Measurements from ENCODE around the gene EID2B.

The EID2B gene, protein sequence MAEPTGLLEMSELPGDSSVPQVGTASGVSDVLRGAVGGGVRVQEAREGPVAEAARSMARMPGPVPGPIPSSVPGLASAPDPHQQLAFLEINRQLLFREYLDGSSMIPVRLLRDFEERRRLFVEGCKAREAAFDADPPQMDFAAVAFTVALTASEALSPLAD

DNA sequence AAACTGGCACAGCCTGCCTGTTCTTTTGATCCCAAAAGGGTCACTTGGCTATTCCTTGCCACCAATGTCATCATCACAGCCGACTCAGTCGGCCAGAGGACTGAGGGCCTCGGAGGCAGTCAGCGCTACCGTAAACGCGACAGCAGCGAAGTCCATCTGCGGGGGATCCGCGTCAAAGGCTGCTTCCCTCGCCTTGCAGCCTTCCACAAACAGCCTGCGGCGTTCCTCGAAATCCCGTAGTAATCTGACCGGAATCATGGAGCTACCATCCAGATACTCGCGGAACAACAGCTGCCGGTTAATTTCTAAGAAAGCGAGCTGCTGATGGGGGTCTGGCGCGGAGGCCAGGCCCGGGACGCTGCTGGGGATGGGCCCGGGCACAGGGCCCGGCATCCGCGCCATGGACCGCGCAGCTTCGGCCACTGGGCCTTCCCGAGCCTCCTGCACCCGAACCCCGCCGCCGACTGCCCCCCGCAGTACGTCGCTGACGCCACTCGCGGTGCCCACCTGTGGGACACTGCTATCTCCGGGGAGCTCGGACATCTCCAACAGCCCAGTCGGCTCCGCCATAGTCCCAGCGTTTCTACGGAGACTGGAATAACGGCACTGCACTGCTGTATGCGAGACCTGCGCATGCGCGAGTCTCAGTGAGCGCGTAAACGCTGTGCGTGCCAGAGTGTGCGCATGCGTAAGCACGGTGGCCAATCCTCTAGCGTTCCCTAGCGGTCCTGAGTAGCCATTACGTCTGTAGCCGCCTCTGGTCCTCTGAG lies at the start of gene EID2B:
TSS of gene EID2B (minus strand) at position 620 of the 770 bp plus-strand sequence. CDS start at position 570, 50 bp downstream.
- Histone ChIP-seq H3K4me3 (ENCODE audit: low read length, poor library complexity, severe bottlenecking) (peak within 1 kb of the TSS; percentile 88), H4K20me1 (ENCODE audit: insufficient read depth, low read length, poor library complexity, severe bottlenecking) (no peaks in the 10 kb centered on the region), H3K27me3 (ENCODE audit: insufficient read depth, low read length, poor library complexity, severe bottlenecking) (no peaks in the 10 kb centered on the region), H3K9me3 (ENCODE audit: insufficient read depth, low read depth, low read length) (no peaks in the 10 kb centered on the region), H3F3A (ENCODE audit: low read depth) (no peaks in the 10 kb centered on the region), H3K4me2 (ENCODE audit: low read depth, low read length, poor library complexity, severe bottlenecking) (peak within 1 kb of the TSS; percentile 69), H3K9me2 (replicated peaks; ENCODE audit: low read depth, low read length) (no peaks in the 10 kb centered on the region), H3K9ac (ENCODE audit: low read depth, low read length, poor library complexity, severe bottlenecking) (peak within 1 kb of the TSS; percentile 86), H2AFZ (ENCODE audit: low read length) (peak within 1 kb of the TSS; percentile 94), H3K36me3 (ENCODE audit: insufficient read depth, low read length) (no peaks in the 10 kb centered on the region), H3K79me2 (ENCODE audit: insufficient read depth, low read length) (peaks cover 27% of the 10 kb centered on the region), H3K4me1 (ENCODE audit: insufficient read depth, low read length, poor library complexity, severe bottlenecking) (peaks cover 8% of the 10 kb centered on the region)
- TF ChIP-seq, protein P1, sequence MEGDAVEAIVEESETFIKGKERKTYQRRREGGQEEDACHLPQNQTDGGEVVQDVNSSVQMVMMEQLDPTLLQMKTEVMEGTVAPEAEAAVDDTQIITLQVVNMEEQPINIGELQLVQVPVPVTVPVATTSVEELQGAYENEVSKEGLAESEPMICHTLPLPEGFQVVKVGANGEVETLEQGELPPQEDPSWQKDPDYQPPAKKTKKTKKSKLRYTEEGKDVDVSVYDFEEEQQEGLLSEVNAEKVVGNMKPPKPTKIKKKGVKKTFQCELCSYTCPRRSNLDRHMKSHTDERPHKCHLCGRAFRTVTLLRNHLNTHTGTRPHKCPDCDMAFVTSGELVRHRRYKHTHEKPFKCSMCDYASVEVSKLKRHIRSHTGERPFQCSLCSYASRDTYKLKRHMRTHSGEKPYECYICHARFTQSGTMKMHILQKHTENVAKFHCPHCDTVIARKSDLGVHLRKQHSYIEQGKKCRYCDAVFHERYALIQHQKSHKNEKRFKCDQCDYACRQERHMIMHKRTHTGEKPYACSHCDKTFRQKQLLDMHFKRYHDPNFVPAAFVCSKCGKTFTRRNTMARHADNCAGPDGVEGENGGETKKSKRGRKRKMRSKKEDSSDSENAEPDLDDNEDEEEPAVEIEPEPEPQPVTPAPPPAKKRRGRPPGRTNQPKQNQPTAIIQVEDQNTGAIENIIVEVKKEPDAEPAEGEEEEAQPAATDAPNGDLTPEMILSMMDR (conservative IDR thresholded peaks at IDR 0.05; ENCODE audit: low read length), result peak; percentile 91
- TF ChIP-seq EZH2phosphoT487 (IDR thresholded peaks at IDR 0.05; ENCODE audit: borderline replicate concordance), result no peak

DNA sequence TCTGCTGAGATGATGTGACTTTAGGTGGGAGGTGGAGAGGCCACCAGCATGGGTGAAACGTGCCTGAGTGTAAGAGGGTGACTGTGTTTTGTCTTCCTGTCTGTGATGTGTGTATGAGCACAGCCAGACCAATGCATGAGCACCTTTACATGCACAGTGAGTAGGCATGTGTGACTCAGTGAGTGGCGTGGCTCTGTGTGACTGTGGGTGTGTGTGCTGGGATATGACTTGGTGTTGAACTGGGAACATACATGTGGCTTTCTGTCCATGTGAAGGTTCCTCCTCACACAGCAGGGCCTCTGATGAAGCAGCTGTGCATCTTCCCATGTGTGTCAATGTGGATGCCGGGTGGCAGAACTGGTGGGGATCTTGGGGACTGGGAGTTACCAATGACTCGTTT lies 49.8 kb upstream of the EID2B start:
- H3K9ac ChIP-seq (ENCODE audit: low read depth, low read length, poor library complexity, severe bottlenecking), result no peak overlapping the region
- H3K9me2 ChIP-seq (replicated peaks; ENCODE audit: low read depth, low read length), result no peaks in the 10 kb centered on the region
- H3K4me3 ChIP-seq (ENCODE audit: low read length, poor library complexity, severe bottlenecking), result no peak overlapping the region
- TF ChIP-seq EZH2phosphoT487 (IDR thresholded peaks at IDR 0.05; ENCODE audit: borderline replicate concordance), result no peak
- TF ChIP-seq, protein P1 (conservative IDR thresholded peaks at IDR 0.05; ENCODE audit: low read length), result no peak
- H3K36me3 ChIP-seq (ENCODE audit: insufficient read depth, low read length), result no peaks in the 10 kb centered on the region
- H2AFZ ChIP-seq (ENCODE audit: low read length), result no peak overlapping the region
- no peaks in the 10 kb centered on the region for H4K20me1 ChIP-seq (ENCODE audit: insufficient read depth, low read length, poor library complexity, severe bottlenecking)
- no peaks in the 10 kb centered on the region for H3K9me3 ChIP-seq (ENCODE audit: insufficient read depth, low read depth, low read length)
- no peaks in the 10 kb centered on the region for H3K79me2 ChIP-seq (ENCODE audit: insufficient read depth, low read length)
- no peaks in the 10 kb centered on the region for H3K27me3 ChIP-seq (ENCODE audit: insufficient read depth, low read length, poor library complexity, severe bottlenecking)
- no peaks in the 10 kb centered on the region for H3K4me1 ChIP-seq (ENCODE audit: insufficient read depth, low read length, poor library complexity, severe bottlenecking)
- no peaks in the 10 kb centered on the region for H3F3A ChIP-seq (ENCODE audit: low read depth)
- H3K4me2 ChIP-seq (ENCODE audit: low read depth, low read length, poor library complexity, severe bottlenecking), result no peak overlapping the region

DNA sequence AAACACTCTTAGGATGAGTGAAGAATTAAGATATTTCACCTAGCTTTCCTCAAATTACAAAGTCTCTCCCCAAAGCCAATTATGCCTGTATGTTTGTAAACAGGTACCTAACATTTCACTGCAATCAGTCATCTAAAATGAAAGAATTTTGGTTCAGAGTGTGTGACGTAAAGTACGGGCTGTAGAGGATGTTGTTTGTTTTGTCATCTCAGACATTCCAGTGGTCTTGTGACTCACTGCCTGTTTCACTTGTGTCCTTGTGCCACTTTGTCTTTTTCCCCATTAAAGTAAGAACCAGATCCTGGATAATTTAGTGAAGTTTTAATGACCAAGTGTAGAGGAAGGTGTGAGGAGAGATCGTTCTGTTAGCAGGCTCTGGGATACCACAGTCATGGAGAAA lies 36.0 kb upstream of the EID2B start:
- H3K4me2 ChIP-seq (ENCODE audit: low read depth, low read length, poor library complexity, severe bottlenecking), result no peak overlapping the region
- no peaks in the 10 kb centered on the region for H3K9me2 ChIP-seq (replicated peaks; ENCODE audit: low read depth, low read length)
- no peaks in the 10 kb centered on the region for H3F3A ChIP-seq (ENCODE audit: low read depth)
- no peak overlapping the region for H2AFZ ChIP-seq (ENCODE audit: low read length)
- no peaks in the 10 kb centered on the region for H3K4me1 ChIP-seq (ENCODE audit: insufficient read depth, low read length, poor library complexity, severe bottlenecking)
- no peak overlapping the region for H3K9ac ChIP-seq (ENCODE audit: low read depth, low read length, poor library complexity, severe bottlenecking)
- no peaks in the 10 kb centered on the region for H3K36me3 ChIP-seq (ENCODE audit: insufficient read depth, low read length)
- no peaks in the 10 kb centered on the region for H4K20me1 ChIP-seq (ENCODE audit: insufficient read depth, low read length, poor library complexity, severe bottlenecking)
- H3K27me3 ChIP-seq (ENCODE audit: insufficient read depth, low read length, poor library complexity, severe bottlenecking), result no peaks in the 10 kb centered on the region
- no peak for TF ChIP-seq EZH2phosphoT487 (IDR thresholded peaks at IDR 0.05; ENCODE audit: borderline replicate concordance)
- TF ChIP-seq, protein P1 (conservative IDR thresholded peaks at IDR 0.05; ENCODE audit: low read length), result no peak
- H3K9me3 ChIP-seq (ENCODE audit: insufficient read depth, low read depth, low read length), result no peaks in the 10 kb centered on the region
- H3K79me2 ChIP-seq (ENCODE audit: insufficient read depth, low read length), result no peaks in the 10 kb centered on the region
- no peak overlapping the region for H3K4me3 ChIP-seq (ENCODE audit: low read length, poor library complexity, severe bottlenecking)
